Uterus (tissue), 2 donors: ENCODE measurements around the gene NFKBIZ.

ENCODE experiments used
- POLR2A ChIP-seq, 2 donors: fragments of 450-650 bp; IDR thresholded peaks; one replicate each; pipeline ENCODE4 v1.6.1; 2016; ENCODE audit warnings: antibody characterized with exemption in 2 of 2, mild to moderate bottlenecking in 1 of 2, moderate library complexity in 1 of 2
- TF ChIP-seq, protein P1 (sequence below), 4 experiments: fragments of 200-600 bp in 2 of 4; fragments of 450-650 bp in 2 of 4; sonication (generic) in 2 of 4; IDR thresholded peaks; one replicate each; pipeline ENCODE4 v1.5.1; 2016 to 2019; ENCODE audit warnings: antibody characterized with exemption in 4 of 4, mild to moderate bottlenecking in 2 of 4, moderate library complexity in 1 of 4

- TF ChIP-seq, protein P1, sequence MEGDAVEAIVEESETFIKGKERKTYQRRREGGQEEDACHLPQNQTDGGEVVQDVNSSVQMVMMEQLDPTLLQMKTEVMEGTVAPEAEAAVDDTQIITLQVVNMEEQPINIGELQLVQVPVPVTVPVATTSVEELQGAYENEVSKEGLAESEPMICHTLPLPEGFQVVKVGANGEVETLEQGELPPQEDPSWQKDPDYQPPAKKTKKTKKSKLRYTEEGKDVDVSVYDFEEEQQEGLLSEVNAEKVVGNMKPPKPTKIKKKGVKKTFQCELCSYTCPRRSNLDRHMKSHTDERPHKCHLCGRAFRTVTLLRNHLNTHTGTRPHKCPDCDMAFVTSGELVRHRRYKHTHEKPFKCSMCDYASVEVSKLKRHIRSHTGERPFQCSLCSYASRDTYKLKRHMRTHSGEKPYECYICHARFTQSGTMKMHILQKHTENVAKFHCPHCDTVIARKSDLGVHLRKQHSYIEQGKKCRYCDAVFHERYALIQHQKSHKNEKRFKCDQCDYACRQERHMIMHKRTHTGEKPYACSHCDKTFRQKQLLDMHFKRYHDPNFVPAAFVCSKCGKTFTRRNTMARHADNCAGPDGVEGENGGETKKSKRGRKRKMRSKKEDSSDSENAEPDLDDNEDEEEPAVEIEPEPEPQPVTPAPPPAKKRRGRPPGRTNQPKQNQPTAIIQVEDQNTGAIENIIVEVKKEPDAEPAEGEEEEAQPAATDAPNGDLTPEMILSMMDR (IDR thresholded peaks at IDR 0.05): no peak
- TF ChIP-seq POLR2A (IDR thresholded peaks at IDR 0.05): no peak
Measured at GRCh38 chr3:101857301-101857741, 8.0 kb downstream of the NFKBIZ start.
